IPS DF 19.7 (cell line): ENCODE data around the gene TMEFF2.
"Not testable (repeated sequence)": the region's sequence is repeated elsewhere in the genome, so short reads cannot be mapped to it uniquely, and the experiment has no call there.

Experiments used
- DNase-seq: peaks from one replicate; pipeline ENCODE4 v3.0.0-alpha.2; 2013; ENCODE audit warnings: low read depth, low spot score

The TMEFF2 gene

GRCh38 chr2:192184349-192184748 lies 10.4 kb downstream of the TMEFF2 start:
- DNase-seq, result no peak

- DNase-seq, result no peak
Measured at GRCh38 chr2:192183296-192183695, 11.4 kb downstream of the TMEFF2 start.

- no peak for DNase-seq
Measured at GRCh38 chr2:192166946-192167345, 27.8 kb downstream of the TMEFF2 start.

GRCh38 chr2:192165842-192166241 lies 28.9 kb downstream of the TMEFF2 start:
- no peak for DNase-seq

- no peak for DNase-seq
Measured at GRCh38 chr2:192162392-192163042, 32.2 kb downstream of the TMEFF2 start.

- no peak for DNase-seq
Measured at GRCh38 chr2:192161656-192162290, 33.0 kb downstream of the TMEFF2 start.

GRCh38 chr2:192159736-192160135 lies 35.0 kb downstream of the TMEFF2 start:
- DNase-seq, result no peak

- DNase-seq, result no peak
Measured at GRCh38 chr2:192159208-192159607, 35.5 kb downstream of the TMEFF2 start.

- no peak for DNase-seq
Measured at GRCh38 chr2:192157776-192158175, 37.0 kb downstream of the TMEFF2 start.

GRCh38 chr2:192155511-192156118 lies 39.1 kb downstream of the TMEFF2 start:
- no peak for DNase-seq

- no peak for DNase-seq
Measured at GRCh38 chr2:192153561-192153960, 41.2 kb downstream of the TMEFF2 start.

GRCh38 chr2:192151853-192152252 lies 42.9 kb downstream of the TMEFF2 start:
- no peak for DNase-seq

- DNase-seq, result no peak
Measured at GRCh38 chr2:192150166-192150565, 44.6 kb downstream of the TMEFF2 start.

GRCh38 chr2:192148620-192149321 lies 46.0 kb downstream of the TMEFF2 start:
- DNase-seq, result no peak

- DNase-seq, result no peak
Measured at GRCh38 chr2:192148241-192148619, 46.5 kb downstream of the TMEFF2 start.

- DNase-seq, result no peak
Measured at GRCh38 chr2:192146069-192147015, 48.4 kb downstream of the TMEFF2 start.

GRCh38 chr2:192145496-192145895 lies 49.2 kb downstream of the TMEFF2 start:
- DNase-seq, result no peak

GRCh38 chr2:192140236-192140839 lies 54.4 kb downstream of the TMEFF2 start:
- DNase-seq, result no peak

- no peak for DNase-seq
Measured at GRCh38 chr2:192139813-192140212, 54.9 kb downstream of the TMEFF2 start.

- DNase-seq, result no peak
Measured at GRCh38 chr2:192137451-192137850, 57.3 kb downstream of the TMEFF2 start.

GRCh38 chr2:192132604-192133003 lies 62.1 kb downstream of the TMEFF2 start:
- DNase-seq, result not testable (repeated sequence)
